PC-3 (cell line): ENCODE measurements around the gene SEMA3F.

Experiments
- EZH2phosphoT487 ChIP-seq: fragments of 300-600 bp; sonication (generic); IDR thresholded peaks from 2 replicates; pipeline ENCODE4 v1.6.1; 2018; ENCODE audit warnings: mild to moderate bottlenecking, antibody characterized with exemption, low read length, borderline replicate concordance
- TF ChIP-seq, protein P1 (sequence below): fragments of 300-600 bp; sonication (generic); conservative IDR thresholded peaks from 2 replicates; pipeline ENCODE4 v1.5.1; 2017; ENCODE audit warnings: antibody characterized with exemption, low read depth, mild to moderate bottlenecking, low read length

DNA sequence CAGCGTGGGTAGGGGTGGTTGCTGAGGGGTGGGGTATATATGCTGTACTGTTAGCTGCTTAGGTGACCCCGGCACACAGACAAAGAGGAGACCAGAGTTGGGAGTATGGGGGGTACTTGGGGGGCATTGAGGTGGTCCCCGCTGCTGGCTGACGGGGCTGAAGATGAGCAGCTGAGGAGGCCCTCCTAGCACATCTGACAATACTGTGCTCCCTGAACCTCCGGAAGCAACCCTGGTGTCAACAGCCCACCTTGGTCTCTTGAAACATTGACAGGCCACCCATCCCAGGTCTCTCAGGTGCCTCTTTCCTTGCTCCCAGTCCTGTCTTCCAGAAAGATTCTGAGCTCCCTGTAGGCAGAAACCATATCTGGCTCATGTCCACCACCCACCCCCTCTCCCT lies 19.2 kb upstream of the SEMA3F start:
- TF ChIP-seq, protein P1, sequence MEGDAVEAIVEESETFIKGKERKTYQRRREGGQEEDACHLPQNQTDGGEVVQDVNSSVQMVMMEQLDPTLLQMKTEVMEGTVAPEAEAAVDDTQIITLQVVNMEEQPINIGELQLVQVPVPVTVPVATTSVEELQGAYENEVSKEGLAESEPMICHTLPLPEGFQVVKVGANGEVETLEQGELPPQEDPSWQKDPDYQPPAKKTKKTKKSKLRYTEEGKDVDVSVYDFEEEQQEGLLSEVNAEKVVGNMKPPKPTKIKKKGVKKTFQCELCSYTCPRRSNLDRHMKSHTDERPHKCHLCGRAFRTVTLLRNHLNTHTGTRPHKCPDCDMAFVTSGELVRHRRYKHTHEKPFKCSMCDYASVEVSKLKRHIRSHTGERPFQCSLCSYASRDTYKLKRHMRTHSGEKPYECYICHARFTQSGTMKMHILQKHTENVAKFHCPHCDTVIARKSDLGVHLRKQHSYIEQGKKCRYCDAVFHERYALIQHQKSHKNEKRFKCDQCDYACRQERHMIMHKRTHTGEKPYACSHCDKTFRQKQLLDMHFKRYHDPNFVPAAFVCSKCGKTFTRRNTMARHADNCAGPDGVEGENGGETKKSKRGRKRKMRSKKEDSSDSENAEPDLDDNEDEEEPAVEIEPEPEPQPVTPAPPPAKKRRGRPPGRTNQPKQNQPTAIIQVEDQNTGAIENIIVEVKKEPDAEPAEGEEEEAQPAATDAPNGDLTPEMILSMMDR: no peak
- TF ChIP-seq EZH2phosphoT487: no peak
